ENCODE results near the gene ZBTB21.

Gene ZBTB21

GRCh38 chr21:41948901-41949300 lies 61.3 kb downstream of the ZBTB21 start:
- TF ChIP-seq ZNF274 (IDR thresholded peaks at IDR 0.05; ENCODE audit: low read depth, low read length) (no peak), SUZ12 (IDR thresholded peaks at IDR 0.05; ENCODE audit: extremely low read depth, insufficient read depth, insufficient read length) (no peak)
- H3K4me1 ChIP-seq (ENCODE audit: insufficient read depth, insufficient read length) = peaks cover 18% of the 10 kb centered on the region
- H3K9ac ChIP-seq (ENCODE audit: insufficient read length, low read depth) = no peak overlapping the region
- H3K4me3 ChIP-seq (ENCODE audit: insufficient read length, low read depth) = no peak overlapping the region
- no peaks in the 10 kb centered on the region for H3K36me3 ChIP-seq (ENCODE audit: insufficient read depth, insufficient read length, low read length)
- DNase-seq (ENCODE audit: low read depth, low spot score) = no peak
- no peaks in the 10 kb centered on the region for H3K9me3 ChIP-seq (ENCODE audit: insufficient read depth, low read length)
- peaks cover 19% of the 10 kb centered on the region for H3K27me3 ChIP-seq (ENCODE audit: insufficient read depth, insufficient read length)

DNA sequence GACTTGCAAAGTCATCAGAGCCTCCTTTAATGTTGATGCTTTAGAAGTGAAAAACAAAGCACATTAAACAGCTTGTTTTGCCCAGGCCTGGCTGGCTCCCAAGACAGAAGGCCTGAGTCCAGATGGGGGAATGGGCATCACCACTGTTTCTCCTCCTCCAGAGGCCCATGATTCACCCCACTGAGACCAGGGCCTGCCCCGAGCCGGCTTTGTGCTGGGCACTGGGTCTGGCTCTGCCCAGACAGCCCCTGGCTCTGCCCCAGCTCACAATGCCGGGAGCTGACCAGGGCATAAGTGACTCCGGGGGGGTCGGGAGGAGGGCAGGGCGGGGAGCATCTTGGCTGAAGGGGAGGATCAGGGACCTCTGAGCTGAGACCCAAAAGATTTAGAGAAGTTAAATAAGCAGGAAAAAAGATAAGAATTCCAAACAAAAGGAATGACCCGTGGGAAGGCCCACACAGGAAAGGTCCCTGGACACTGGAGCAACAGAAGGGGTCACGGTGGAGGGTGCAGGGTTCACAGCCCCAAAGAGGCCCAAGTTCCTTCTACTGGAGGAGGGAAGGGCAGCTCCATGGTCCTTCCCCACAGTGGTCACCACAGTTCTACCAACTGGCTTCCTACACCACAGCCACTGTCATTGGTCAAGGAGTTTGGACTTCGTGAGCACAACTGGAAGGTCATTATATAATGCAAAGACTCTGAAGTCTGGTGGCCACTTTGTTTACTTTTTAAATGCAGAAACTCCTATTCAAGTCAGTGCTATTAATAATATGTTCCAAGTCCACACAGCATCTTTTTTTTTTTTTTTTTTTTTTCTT lies 61.9 kb downstream of the ZBTB21 start:
- no peak for DNase-seq (ENCODE audit: low read depth, low spot score)
- Histone ChIP-seq H3K27me3 (ENCODE audit: insufficient read depth, insufficient read length) (peaks cover 17% of the 10 kb centered on the region), H3K4me3 (ENCODE audit: insufficient read length, low read depth) (no peak overlapping the region), H3K9me3 (ENCODE audit: insufficient read depth, low read length) (no peaks in the 10 kb centered on the region), H3K36me3 (ENCODE audit: insufficient read depth, insufficient read length, low read length) (no peaks in the 10 kb centered on the region), H3K9ac (ENCODE audit: insufficient read length, low read depth) (no peak overlapping the region), H3K4me1 (ENCODE audit: insufficient read depth, insufficient read length) (peaks cover 18% of the 10 kb centered on the region)
- TF ChIP-seq SUZ12 (IDR thresholded peaks at IDR 0.05; ENCODE audit: extremely low read depth, insufficient read depth, insufficient read length) (no peak), ZNF274 (IDR thresholded peaks at IDR 0.05; ENCODE audit: low read depth, low read length) (no peak), YY1 (IDR thresholded peaks at IDR 0.05; ENCODE audit: insufficient read depth, insufficient read length) (no peak)

GRCh38 chr21:41945982-41946381 lies 64.2 kb downstream of the ZBTB21 start:
- Histone ChIP-seq H3K27me3 (ENCODE audit: insufficient read depth, insufficient read length) (no peaks in the 10 kb centered on the region), H3K36me3 (ENCODE audit: insufficient read depth, insufficient read length, low read length) (no peaks in the 10 kb centered on the region), H3K4me1 (ENCODE audit: insufficient read depth, insufficient read length) (peaks cover 6% of the 10 kb centered on the region), H3K9me3 (ENCODE audit: insufficient read depth, low read length) (no peaks in the 10 kb centered on the region), H3K4me3 (ENCODE audit: insufficient read length, low read depth) (no peak overlapping the region), H3K9ac (ENCODE audit: insufficient read length, low read depth) (no peak overlapping the region)
- DNase-seq (ENCODE audit: low read depth, low spot score) = no peak
- TF ChIP-seq SUZ12 (IDR thresholded peaks at IDR 0.05; ENCODE audit: extremely low read depth, insufficient read depth, insufficient read length) = no peak
- TF ChIP-seq ZNF274 (IDR thresholded peaks at IDR 0.05; ENCODE audit: low read depth, low read length) = no peak
- no peak for TF ChIP-seq YY1 (IDR thresholded peaks at IDR 0.05; ENCODE audit: insufficient read depth, insufficient read length)

DNA sequence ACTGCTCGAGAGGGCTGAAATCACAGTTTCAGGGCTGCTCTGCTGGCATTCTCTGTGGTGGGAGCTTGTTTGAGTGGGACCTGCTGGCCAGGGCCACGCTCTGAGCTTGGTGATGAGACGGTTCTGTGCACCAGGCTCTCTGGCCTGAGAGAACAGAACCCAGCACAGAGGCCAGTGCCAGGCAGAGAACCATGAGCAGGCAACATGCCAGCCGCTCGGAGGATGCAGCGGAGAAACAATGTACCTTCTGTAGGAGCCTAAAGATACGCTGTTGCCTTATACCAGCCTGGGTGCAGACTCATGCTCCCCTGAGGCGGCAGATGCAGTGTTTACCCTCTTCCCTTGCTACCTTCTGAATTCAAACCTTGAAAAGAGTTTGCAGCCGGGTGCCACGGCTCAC lies 66.3 kb downstream of the ZBTB21 start:
- Histone ChIP-seq H3K4me1 (ENCODE audit: insufficient read depth, insufficient read length) (no peaks in the 10 kb centered on the region), H3K9me3 (ENCODE audit: insufficient read depth, low read length) (no peaks in the 10 kb centered on the region), H3K4me3 (ENCODE audit: insufficient read length, low read depth) (no peak overlapping the region), H3K9ac (ENCODE audit: insufficient read length, low read depth) (no peak overlapping the region), H3K27me3 (ENCODE audit: insufficient read depth, insufficient read length) (no peaks in the 10 kb centered on the region), H3K36me3 (ENCODE audit: insufficient read depth, insufficient read length, low read length) (peaks cover 7% of the 10 kb centered on the region)
- TF ChIP-seq YY1 (IDR thresholded peaks at IDR 0.05; ENCODE audit: insufficient read depth, insufficient read length) (no peak), ZNF274 (IDR thresholded peaks at IDR 0.05; ENCODE audit: low read depth, low read length) (no peak), SUZ12 (IDR thresholded peaks at IDR 0.05; ENCODE audit: extremely low read depth, insufficient read depth, insufficient read length) (no peak)
- no peak for DNase-seq (ENCODE audit: low read depth, low spot score)

DNA sequence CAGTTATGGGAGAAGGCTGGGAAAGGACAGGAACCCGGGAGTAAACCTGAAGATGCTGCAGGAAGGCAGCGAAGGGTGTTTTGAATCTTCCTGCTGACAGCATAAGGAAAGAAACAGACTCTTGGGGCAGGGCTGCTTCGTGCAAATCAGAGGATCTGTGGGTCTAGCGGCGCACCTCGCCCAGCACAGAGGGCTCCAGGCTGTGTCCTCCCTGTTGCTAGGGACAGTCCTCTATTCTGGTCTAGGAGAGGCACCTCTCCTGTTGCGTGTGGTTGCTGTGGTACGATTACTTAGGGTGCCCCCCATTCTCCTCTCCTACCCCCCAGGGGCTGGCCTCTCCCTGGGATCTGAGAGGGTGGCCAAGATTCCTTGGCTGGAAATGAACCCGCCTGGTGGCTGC lies 67.7 kb downstream of the ZBTB21 start:
- TF ChIP-seq SUZ12 (IDR thresholded peaks at IDR 0.05; ENCODE audit: extremely low read depth, insufficient read depth, insufficient read length) = no peak
- no peak for TF ChIP-seq YY1 (IDR thresholded peaks at IDR 0.05; ENCODE audit: insufficient read depth, insufficient read length)
- TF ChIP-seq ZNF274 (IDR thresholded peaks at IDR 0.05; ENCODE audit: low read depth, low read length) = no peak
- no peak overlapping the region for H3K4me3 ChIP-seq (ENCODE audit: insufficient read length, low read depth)
- no peaks in the 10 kb centered on the region for H3K4me1 ChIP-seq (ENCODE audit: insufficient read depth, insufficient read length)
- H3K9me3 ChIP-seq (ENCODE audit: insufficient read depth, low read length) = no peaks in the 10 kb centered on the region
- no peak for DNase-seq (ENCODE audit: low read depth, low spot score)
- no peak overlapping the region for H3K9ac ChIP-seq (ENCODE audit: insufficient read length, low read depth)
- peaks cover 7% of the 10 kb centered on the region for H3K36me3 ChIP-seq (ENCODE audit: insufficient read depth, insufficient read length, low read length)
- no peaks in the 10 kb centered on the region for H3K27me3 ChIP-seq (ENCODE audit: insufficient read depth, insufficient read length)

GRCh38 chr21:41941941-41942340 lies 68.2 kb downstream of the ZBTB21 start:
- H3K27me3 ChIP-seq (ENCODE audit: insufficient read depth, insufficient read length) = no peaks in the 10 kb centered on the region
- H3K4me3 ChIP-seq (ENCODE audit: insufficient read length, low read depth) = no peak overlapping the region
- TF ChIP-seq ZNF274 (IDR thresholded peaks at IDR 0.05; ENCODE audit: low read depth, low read length) (no peak), YY1 (IDR thresholded peaks at IDR 0.05; ENCODE audit: insufficient read depth, insufficient read length) (no peak), SUZ12 (IDR thresholded peaks at IDR 0.05; ENCODE audit: extremely low read depth, insufficient read depth, insufficient read length) (no peak)
- no peaks in the 10 kb centered on the region for H3K9me3 ChIP-seq (ENCODE audit: insufficient read depth, low read length)
- H3K36me3 ChIP-seq (ENCODE audit: insufficient read depth, insufficient read length, low read length) = peaks cover 7% of the 10 kb centered on the region
- no peak for DNase-seq (ENCODE audit: low read depth, low spot score)
- H3K4me1 ChIP-seq (ENCODE audit: insufficient read depth, insufficient read length) = no peaks in the 10 kb centered on the region
- H3K9ac ChIP-seq (ENCODE audit: insufficient read length, low read depth) = no peak overlapping the region

DNA sequence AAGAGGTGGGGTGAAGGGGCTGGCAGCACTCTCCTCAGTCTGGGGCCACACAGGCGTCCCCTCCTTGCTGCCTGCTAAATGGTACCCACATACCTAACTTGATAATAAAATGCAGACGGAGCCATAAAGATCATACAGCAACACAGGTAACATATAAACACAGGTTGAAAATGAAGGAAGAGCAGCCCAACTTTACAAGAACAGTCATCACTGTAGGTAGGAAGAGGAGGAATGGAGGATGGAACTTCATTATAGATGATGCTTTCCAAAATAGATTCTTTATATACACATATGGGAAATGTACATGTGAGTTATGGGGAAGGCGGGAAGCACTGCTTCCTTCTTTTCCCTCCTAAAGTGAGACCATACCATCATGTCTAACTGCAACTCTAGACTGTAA lies 69.7 kb downstream of the ZBTB21 start:
- no peak for TF ChIP-seq SUZ12 (IDR thresholded peaks at IDR 0.05; ENCODE audit: extremely low read depth, insufficient read depth, insufficient read length)
- no peak for TF ChIP-seq YY1 (IDR thresholded peaks at IDR 0.05; ENCODE audit: insufficient read depth, insufficient read length)
- TF ChIP-seq ZNF274 (IDR thresholded peaks at IDR 0.05; ENCODE audit: low read depth, low read length) = no peak
- H3K4me1 ChIP-seq (ENCODE audit: insufficient read depth, insufficient read length) = no peaks in the 10 kb centered on the region
- DNase-seq (ENCODE audit: low read depth, low spot score) = no peak
- H3K4me3 ChIP-seq (ENCODE audit: insufficient read length, low read depth) = no peak overlapping the region
- peaks cover 7% of the 10 kb centered on the region for H3K36me3 ChIP-seq (ENCODE audit: insufficient read depth, insufficient read length, low read length)
- no peaks in the 10 kb centered on the region for H3K27me3 ChIP-seq (ENCODE audit: insufficient read depth, insufficient read length)
- H3K9ac ChIP-seq (ENCODE audit: insufficient read length, low read depth) = no peak overlapping the region
- no peaks in the 10 kb centered on the region for H3K9me3 ChIP-seq (ENCODE audit: insufficient read depth, low read length)
